Neuronal stem cell (in vitro differentiated cells): ENCODE results near the gene PTPRU.

ENCODE experiments used
- DNase-seq: peaks from one replicate; pipeline ENCODE4 v3.0.0-alpha.2; 2013; ENCODE audit warnings: low spot score
- H2AFZ ChIP-seq: one replicate; pipeline ENCODE4 v1.6.1; 2013; ENCODE audit warnings: mild to moderate bottlenecking, low read length, inconsistent platforms
- H2AK5ac ChIP-seq: 2 replicates; pipeline ENCODE4 v1.6.1; 2013; ENCODE audit warnings: low read depth, mild to moderate bottlenecking, inconsistent platforms, low read length, moderate library complexity, mixed read lengths
- H2BK120ac ChIP-seq: 2 replicates; pipeline ENCODE4 v1.6.1; 2013; ENCODE audit warnings: low read depth, mild to moderate bottlenecking, inconsistent platforms, low read length, moderate library complexity, mixed read lengths
- H2BK12ac ChIP-seq: one replicate; pipeline ENCODE4 v1.6.1; 2013; ENCODE audit warnings: low read length, inconsistent platforms
- H2BK15ac ChIP-seq: 2 replicates; pipeline ENCODE4 v1.6.1; 2013; ENCODE audit warnings: mild to moderate bottlenecking, low read length, inconsistent platforms, mixed read lengths
- H2BK5ac ChIP-seq: one replicate; pipeline ENCODE4 v1.6.1; 2013; ENCODE audit warnings: inconsistent platforms, mild to moderate bottlenecking, low read length, moderate library complexity
- H3K14ac ChIP-seq: one replicate; pipeline ENCODE4 v1.6.1; 2013; ENCODE audit warnings: low read length, inconsistent platforms
- H3K18ac ChIP-seq: 2 replicates; pipeline ENCODE4 v1.6.1; 2013; ENCODE audit warnings: low read length, inconsistent platforms
- H3K23ac ChIP-seq: 2 replicates; pipeline ENCODE4 v1.6.1; 2013; ENCODE audit warnings: low read depth, mild to moderate bottlenecking, mixed read lengths, low read length, inconsistent platforms; ENCODE audit not compliant: poor library complexity
- H3K27ac ChIP-seq: replicated peaks from 3 replicates; pipeline ENCODE4 v1.5.1; 2013; ENCODE audit warnings: low read length, inconsistent platforms
- H3K27me3 ChIP-seq, 3 experiments: 2 replicates each; pipeline ENCODE4 v1.6.1; 2013; ENCODE audit warnings: low read length in 3 of 3, mild to moderate bottlenecking in 2 of 3, inconsistent platforms in 1 of 3, low read depth in 1 of 3, mixed read lengths in 1 of 3, moderate library complexity in 1 of 3; ENCODE audit not compliant: control insufficient read depth in 3 of 3, insufficient read depth in 3 of 3
- H3K36me3 ChIP-seq, 2 donors: replicated peaks in 1 of 2; 2 replicates each; pipeline ENCODE4 v1.6.1; 2013; ENCODE audit warnings: low read length in 2 of 2; ENCODE audit not compliant: control insufficient read depth in 2 of 2, insufficient read depth in 2 of 2
- H3K4ac ChIP-seq: 2 replicates; pipeline ENCODE4 v1.6.1; 2013; ENCODE audit warnings: inconsistent platforms, mild to moderate bottlenecking, low read length, moderate library complexity
- H3K4me1 ChIP-seq, 2 donors: 1 replicate in 1 of 2; 2 replicates in 1 of 2; pipeline ENCODE4 v1.6.1; 2013; ENCODE audit warnings: low read length in 2 of 2, low read depth in 1 of 2; ENCODE audit not compliant: control insufficient read depth in 2 of 2, insufficient read depth in 1 of 2
- H3K4me2 ChIP-seq: one replicate; pipeline ENCODE4 v1.6.1; 2013; ENCODE audit warnings: mild to moderate bottlenecking, low read length, inconsistent platforms; ENCODE audit not compliant: insufficient read depth, poor library complexity, severe bottlenecking
- H3K4me3 ChIP-seq, 2 donors: 2 replicates each; pipeline ENCODE4 v1.5.1; 2013; ENCODE audit warnings: low read length in 2 of 2, mild to moderate bottlenecking in 2 of 2, inconsistent platforms in 1 of 2, moderate library complexity in 1 of 2
- H3K79me1 ChIP-seq: one replicate; pipeline ENCODE4 v1.6.1; 2013; ENCODE audit warnings: low read depth, mild to moderate bottlenecking, inconsistent platforms, low read length, moderate library complexity
- H3K9ac ChIP-seq: one replicate; pipeline ENCODE4 v1.6.1; 2013; ENCODE audit warnings: mild to moderate bottlenecking, low read depth, low read length, inconsistent platforms; ENCODE audit not compliant: poor library complexity
- H3K9me3 ChIP-seq, 2 donors: replicated peaks in 1 of 2; 2 replicates each; pipeline versions ENCODE3 to v1.6.1; 2013; ENCODE audit warnings: low read length in 2 of 2, mild to moderate bottlenecking in 2 of 2, inconsistent platforms in 1 of 2, low read depth in 1 of 2, mixed read lengths in 1 of 2, moderate library complexity in 1 of 2; ENCODE audit not compliant: control insufficient read depth in 2 of 2, insufficient read depth in 1 of 2
- H4K8ac ChIP-seq: one replicate; pipeline ENCODE4 v1.6.1; 2013; ENCODE audit warnings: low read depth, mild to moderate bottlenecking, inconsistent platforms, low read length, moderate library complexity
- H4K91ac ChIP-seq: one replicate; pipeline ENCODE4 v1.6.1; 2013; ENCODE audit warnings: low read length, low read depth, mild to moderate bottlenecking, inconsistent platforms; ENCODE audit not compliant: poor library complexity
- WGBS, 2 donors: extraction: QIAGEN DNeasy Blood & Tissue Kit; methylation state at CpG; one replicate each; pipeline ENCODE4 v1.1.7; 2013; ENCODE audit warnings: missing lambda C conversion rate in 2 of 2, mixed read lengths in 1 of 2; ENCODE audit not compliant: insufficient read length in 2 of 2, insufficient replicate concordance in 1 of 2; ENCODE audit errors: extremely low coverage in 2 of 2; 5-methylcytosine and 5-hydroxymethylcytosine counted together

Gene PTPRU

GRCh38 chr1:29264773-29265389 lies 28.6 kb downstream of the PTPRU start:
- DNase-seq: no peak
- H3K4me3 ChIP-seq: no peak overlapping the region
- no peak overlapping the region for H2BK5ac ChIP-seq
- no peak overlapping the region for H4K8ac ChIP-seq
- peaks cover 2% of the 10 kb centered on the region for H3K79me1 ChIP-seq
- no peak overlapping the region for H2BK15ac ChIP-seq
- no peak overlapping the region for H3K18ac ChIP-seq
- no peak overlapping the region for H2BK12ac ChIP-seq
- H3K36me3 ChIP-seq: no peaks in the 10 kb centered on the region
- no peak overlapping the region for H3K4ac ChIP-seq
- peaks cover 0 to 9% of the 10 kb centered on the region in 2 donors for H3K4me1 ChIP-seq
- H3K27me3 ChIP-seq: peaks cover 0 to 14% (median 11%) of the 10 kb centered on the region in 3 experiments
- H2AFZ ChIP-seq: no peak overlapping the region
- WGBS, 2 donors: no CpG with 5 or more reads among the region's 4 CpGs
- H3K14ac ChIP-seq: no peak overlapping the region
- H4K91ac ChIP-seq: no peak overlapping the region
- H3K9ac ChIP-seq: no peak overlapping the region
- no peak overlapping the region for H3K23ac ChIP-seq
- H2BK120ac ChIP-seq: no peak overlapping the region
- no peaks in the 10 kb centered on the region for H3K9me3 ChIP-seq
- H3K4me2 ChIP-seq: no peak overlapping the region
- H3K27ac ChIP-seq: no peak overlapping the region
- H2AK5ac ChIP-seq: no peak overlapping the region

GRCh38 chr1:29266912-29267311 lies 30.6 kb downstream of the PTPRU start:
- Histone ChIP-seq H3K14ac (no peak overlapping the region), H3K4me1 (peaks cover 8 to 12% of the 10 kb centered on the region in 2 donors), H3K4me3 (no peak overlapping the region), H3K9ac (no peak overlapping the region), H3K18ac (no peak overlapping the region), H2AFZ (no peak overlapping the region), H2BK120ac (no peak overlapping the region), H3K36me3 (no peaks in the 10 kb centered on the region), H4K8ac (no peak overlapping the region), H2AK5ac (no peak overlapping the region), H3K23ac (no peak overlapping the region), H3K27me3 (peaks cover 0 to 5% (median 0%) of the 10 kb centered on the region in 3 experiments), H3K79me1 (no peaks in the 10 kb centered on the region), H3K4me2 (no peak overlapping the region), H2BK5ac (no peak overlapping the region), H2BK12ac (no peak overlapping the region), H3K9me3 (no peaks in the 10 kb centered on the region), H3K27ac (no peak overlapping the region), H3K4ac (no peak overlapping the region), H2BK15ac (no peak overlapping the region), H4K91ac (no peak overlapping the region)
- no CpG with 5 or more reads among the region's 3 CpGs for WGBS, 2 donors
- DNase-seq: no peak

GRCh38 chr1:29267321-29268070 lies 31.2 kb downstream of the PTPRU start:
- H3K14ac ChIP-seq: no peak overlapping the region
- H3K18ac ChIP-seq: peak overlapping the region; percentile 28
- no CpG with 5 or more reads among the region's 9 CpGs for WGBS, 2 donors
- no peak overlapping the region for H3K9ac ChIP-seq
- H3K4me3 ChIP-seq: no peak overlapping the region
- DNase-seq: no peak
- no peak overlapping the region for H4K8ac ChIP-seq
- H4K91ac ChIP-seq: no peak overlapping the region
- H3K23ac ChIP-seq: no peak overlapping the region
- H3K79me1 ChIP-seq: no peaks in the 10 kb centered on the region
- H3K4ac ChIP-seq: no peak overlapping the region
- H2BK15ac ChIP-seq: no peak overlapping the region
- H2BK12ac ChIP-seq: no peak overlapping the region
- no peak overlapping the region for H2AK5ac ChIP-seq
- H3K4me2 ChIP-seq: no peak overlapping the region
- no peaks in the 10 kb centered on the region for H3K9me3 ChIP-seq
- no peak overlapping the region for H2BK120ac ChIP-seq
- H2BK5ac ChIP-seq: no peak overlapping the region
- H3K4me1 ChIP-seq: peaks cover 13 to 17% of the 10 kb centered on the region in 2 donors
- no peak overlapping the region for H2AFZ ChIP-seq
- no peak overlapping the region for H3K27ac ChIP-seq
- no peaks in the 10 kb centered on the region for H3K36me3 ChIP-seq
- peaks cover 0 to 5% (median 0%) of the 10 kb centered on the region in 3 experiments for H3K27me3 ChIP-seq

GRCh38 chr1:29269382-29269781 lies 33.1 kb downstream of the PTPRU start:
- Histone ChIP-seq H4K8ac (no peak overlapping the region), H2AK5ac (no peak overlapping the region), H3K18ac (no peak overlapping the region), H2BK12ac (no peak overlapping the region), H3K4me3 (no peak overlapping the region), H4K91ac (no peak overlapping the region), H3K4me1 (peaks cover 13 to 19% of the 10 kb centered on the region in 2 donors), H3K79me1 (no peaks in the 10 kb centered on the region), H3K27me3 (peaks cover 0 to 5% (median 0%) of the 10 kb centered on the region in 3 experiments), H2AFZ (no peak overlapping the region), H3K23ac (no peak overlapping the region), H3K36me3 (no peaks in the 10 kb centered on the region), H3K4me2 (no peak overlapping the region), H3K14ac (no peak overlapping the region), H3K9ac (no peak overlapping the region), H2BK5ac (no peak overlapping the region), H2BK15ac (peak overlapping the region; percentile 32), H3K9me3 (no peaks in the 10 kb centered on the region), H3K4ac (no peak overlapping the region), H2BK120ac (no peak overlapping the region), H3K27ac (no peak overlapping the region)
- no peak for DNase-seq
- no CpG with 5 or more reads among the region's 8 CpGs for WGBS, 2 donors
